NCI-H345 treated with DMSO at 0.1 percent for 48 hours (cell line): ENCODE measurements around the gene WSCD1.

Experiments
- DNase-seq: peaks from one replicate; lab custom pipeline; 2025; ENCODE audit not compliant: unreplicated experiment; lab: John Stamatoyannopoulos, UW

WSCD1 gene

GRCh38 chr17:6104956-6105648 lies 34.9 kb downstream of the WSCD1 start:
- DNase-seq, result no peak

- DNase-seq, result no peak
Observed at GRCh38 chr17:6105649-6106007, 35.4 kb downstream of the WSCD1 start.

GRCh38 chr17:6106212-6106611 lies 36.0 kb downstream of the WSCD1 start:
- DNase-seq, result no peak

GRCh38 chr17:6107791-6108190 lies 37.6 kb downstream of the WSCD1 start:
- DNase-seq, result no peak

- no peak for DNase-seq
Observed at GRCh38 chr17:6108382-6108781, 38.2 kb downstream of the WSCD1 start.

- DNase-seq, result no peak
Observed at GRCh38 chr17:6108987-6109386, 38.8 kb downstream of the WSCD1 start.

GRCh38 chr17:6109536-6109935 lies 39.4 kb downstream of the WSCD1 start:
- DNase-seq, result no peak

GRCh38 chr17:6110088-6110487 lies 39.9 kb downstream of the WSCD1 start:
- no peak for DNase-seq

GRCh38 chr17:6110592-6110991 lies 40.4 kb downstream of the WSCD1 start:
- DNase-seq, result no peak

GRCh38 chr17:6120351-6120750 lies 50.2 kb downstream of the WSCD1 start:
- DNase-seq, result no peak

GRCh38 chr17:6124856-6125255 lies 54.7 kb downstream of the WSCD1 start:
- DNase-seq, result no peak

- DNase-seq, result no peak
Observed at GRCh38 chr17:6126768-6127167, 56.6 kb downstream of the WSCD1 start.

GRCh38 chr17:6134721-6135120 lies 64.5 kb downstream of the WSCD1 start:
- DNase-seq, result no peak

GRCh38 chr17:6135236-6135635 lies 65.1 kb downstream of the WSCD1 start:
- DNase-seq, result no peak

- DNase-seq, result no peak
Observed at GRCh38 chr17:6135996-6136395, 65.8 kb downstream of the WSCD1 start.

- DNase-seq, result no peak
Observed at GRCh38 chr17:6137716-6138502, 67.7 kb downstream of the WSCD1 start.

GRCh38 chr17:6138761-6139446 lies 68.7 kb downstream of the WSCD1 start:
- DNase-seq, result peak; percentile 29

- no peak for DNase-seq
Observed at GRCh38 chr17:6139447-6139832, 69.3 kb downstream of the WSCD1 start.

- no peak for DNase-seq
Observed at GRCh38 chr17:6140188-6140587, 70.0 kb downstream of the WSCD1 start.

- no peak for DNase-seq
Observed at GRCh38 chr17:6140728-6141330, 70.7 kb downstream of the WSCD1 start.

- DNase-seq, result no peak
Observed at GRCh38 chr17:6142701-6143100, 72.5 kb downstream of the WSCD1 start.

GRCh38 chr17:6145946-6146345 lies 75.8 kb downstream of the WSCD1 start:
- DNase-seq, result no peak
